T-helper 22 cell (primary cell): ENCODE data around the gene GNAS-AS1.

Source experiments
- DNase-seq: peaks from one replicate; pipeline ENCODE4 v3.0.0-alpha.2; 2020; ENCODE audit warnings: low read depth

The GNAS-AS1 gene

GRCh38 chr20:58808271-58809046 lies 42.2 kb downstream of the GNAS-AS1 start:
- DNase-seq = no peak

GRCh38 chr20:58807801-58808200 lies 42.9 kb downstream of the GNAS-AS1 start:
- no peak for DNase-seq

GRCh38 chr20:58803533-58803932 lies 47.2 kb downstream of the GNAS-AS1 start:
- DNase-seq = no peak

- no peak for DNase-seq
These were observed 48.6 kb downstream of the GNAS-AS1 start for GRCh38 chr20:58802061-58802460.

- DNase-seq = no peak
These were observed 50.4 kb downstream of the GNAS-AS1 start for GRCh38 chr20:58800134-58800871.

- no peak for DNase-seq
These were observed 53.0 kb downstream of the GNAS-AS1 start for GRCh38 chr20:58797371-58798338.

- DNase-seq = no peak
These were observed 54.8 kb downstream of the GNAS-AS1 start for GRCh38 chr20:58795923-58796245.

GRCh38 chr20:58795181-58795922 lies 55.4 kb downstream of the GNAS-AS1 start:
- DNase-seq = no peak

GRCh38 chr20:58794510-58795180 lies 56.1 kb downstream of the GNAS-AS1 start:
- DNase-seq = no peak

GRCh38 chr20:58793512-58794420 lies 56.9 kb downstream of the GNAS-AS1 start:
- DNase-seq = no peak

GRCh38 chr20:58792426-58792825 lies 58.3 kb downstream of the GNAS-AS1 start:
- no peak for DNase-seq

- no peak for DNase-seq
These were observed 59.4 kb downstream of the GNAS-AS1 start for GRCh38 chr20:58791286-58791685.

- DNase-seq = no peak
These were observed 60.2 kb downstream of the GNAS-AS1 start for GRCh38 chr20:58790454-58790853.

GRCh38 chr20:58788896-58789544 lies 61.7 kb downstream of the GNAS-AS1 start:
- DNase-seq = no peak

- no peak for DNase-seq
These were observed 63.3 kb downstream of the GNAS-AS1 start for GRCh38 chr20:58787211-58788005.

GRCh38 chr20:58784321-58785074 lies 66.2 kb downstream of the GNAS-AS1 start:
- DNase-seq = no peak

- DNase-seq = no peak
These were observed 67.1 kb downstream of the GNAS-AS1 start for GRCh38 chr20:58783511-58784011.

GRCh38 chr20:58781138-58781537 lies 69.6 kb downstream of the GNAS-AS1 start:
- no peak for DNase-seq
